OCI-LY3 (cell line): ENCODE results near the gene ZNF444.

Experiments
- CTCF ChIP-seq: fragments of 200-600, 300-600 bp; sonication (generic); IDR thresholded peaks from 2 replicates; pipeline ENCODE4 v1.5.1; 2014; ENCODE audit warnings: antibody characterized with exemption, low read length, low read depth
- EZH2phosphoT487 ChIP-seq: fragments of 200-600 bp; shearing (Covaris generic); IDR thresholded peaks from 2 replicates; pipeline ENCODE4 v1.6.1; 2018; ENCODE audit warnings: antibody characterized with exemption, mixed run types, low read depth

- TF ChIP-seq CTCF, result no peak
- TF ChIP-seq EZH2phosphoT487, result no peak
Measured at GRCh38 chr19:56170261-56170660, 29.2 kb downstream of the ZNF444 start.
